Endothelial cell of umbilical vein (primary cell): Measurements from ENCODE around the gene BCAS3. TPM values are rescaled to one million over a fixed set of nuclear protein-coding genes. Genes with fewer than 3 reads are reported as not detected.

Experiments used
- BruUV-seq: library from RNA; stranded (reverse); fragments of 400-500 nt; replicated peaks from 2 replicates; lab custom pipeline; 2021; lab: Mats Ljungman, UMichigan
- CTCF ChIA-PET: fragments of 300-600, 350-600 bp; sonication (Branson Sonifier 250); formaldehyde crosslinking; loops from one replicate; lab custom pipeline; 2021; ENCODE audit warnings: antibody characterized with exemption, inconsistent platforms; lab: Charles Lee
- POLR2A ChIA-PET: fragments of 300-600, 350-600 bp; sonication (Branson Sonifier 250); formaldehyde crosslinking; loops from one replicate; lab custom pipeline; 2021; ENCODE audit warnings: antibody characterized with exemption, inconsistent platforms; lab: Charles Lee
- DNase-seq: peaks from one replicate; pipeline ENCODE4 v3.0.0-alpha.2; 2011; ENCODE audit warnings: low read depth, low spot score
- FAIRE-seq: peaks from 2 replicates; lab custom pipeline; 2011; peaks lifted over from hg19 to GRCh38; lab: Jason Lieb, UNC
- H2AFZ ChIP-seq: 2 replicates; pipeline ENCODE4 v1.6.0; 2012; ENCODE audit warnings: low read depth, low read length, control low read depth, inconsistent platforms
- H3K27ac ChIP-seq: 2 replicates; pipeline ENCODE4 v1.5.1; 2011; ENCODE audit warnings: low read depth, mild to moderate bottlenecking, control low read depth, low read length, moderate library complexity; ENCODE audit not compliant: insufficient read depth
- H3K27me3 ChIP-seq, 2 experiments: 2 replicates each; pipeline versions ENCODE4 v1.6.0 to v1.6.1; 2011; ENCODE audit warnings: low read length in 2 of 2, mixed read lengths in 1 of 2; ENCODE audit not compliant: control insufficient read depth in 2 of 2, insufficient read depth in 2 of 2
- H3K36me3 ChIP-seq, 2 experiments: 2 replicates in 1 of 2; 3 replicates in 1 of 2; pipeline ENCODE4 v1.5.1; 2011; ENCODE audit warnings: low read length in 2 of 2, mild to moderate bottlenecking in 1 of 2, moderate library complexity in 1 of 2; ENCODE audit not compliant: control insufficient read depth in 2 of 2, insufficient read depth in 2 of 2; ENCODE audit errors: extremely low read depth in 1 of 2
- H3K4me1 ChIP-seq: 3 replicates; pipeline ENCODE4 v1.5.1; 2011; ENCODE audit warnings: mild to moderate bottlenecking, low read length; ENCODE audit not compliant: control insufficient read depth, insufficient read depth; ENCODE audit errors: extremely low read depth
- H3K4me2 ChIP-seq: 2 replicates; pipeline ENCODE4 v1.6.1; 2011; ENCODE audit warnings: low read length, control low read depth, mixed read lengths; ENCODE audit not compliant: insufficient read depth
- H3K4me3 ChIP-seq, 3 experiments: fragments of 200-600 bp in 1 of 3; sonication (generic), shearing (Covaris generic) in 1 of 3; replicated peaks in 1 of 3; 2 replicates each; pipeline ENCODE4 v1.5.1; 2011 to 2016; ENCODE audit warnings: control low read depth in 3 of 3, low read length in 3 of 3, mild to moderate bottlenecking in 2 of 3, inconsistent platforms in 1 of 3, low read depth in 1 of 3, moderate library complexity in 1 of 3; ENCODE audit not compliant: insufficient read depth in 1 of 3
- H3K79me2 ChIP-seq: 2 replicates; pipeline ENCODE4 v1.6.0; 2012; ENCODE audit warnings: low read length, inconsistent platforms; ENCODE audit not compliant: control insufficient read depth, insufficient read depth
- H3K9ac ChIP-seq: replicated peaks from 2 replicates; pipeline ENCODE3; 2011; ENCODE audit warnings: low read length, control low read depth; ENCODE audit not compliant: insufficient read depth; ENCODE audit errors: extremely low read depth
- H3K9me1 ChIP-seq: replicated peaks from 3 replicates; pipeline ENCODE4 v1.6.0; 2011; ENCODE audit warnings: mild to moderate bottlenecking, low read length; ENCODE audit not compliant: control insufficient read depth, insufficient read depth; ENCODE audit errors: extremely low read depth
- H3K9me3 ChIP-seq: replicated peaks from 2 replicates; pipeline ENCODE4 v1.5.1; 2012; ENCODE audit warnings: low read length, inconsistent platforms; ENCODE audit not compliant: control insufficient read depth, insufficient read depth
- H4K20me1 ChIP-seq: replicated peaks from 2 replicates; pipeline ENCODE3; 2011; ENCODE audit warnings: mild to moderate bottlenecking, low read length; ENCODE audit not compliant: control insufficient read depth, insufficient read depth; ENCODE audit errors: extremely low read depth
- CTCF ChIP-seq, 2 donors: IDR thresholded peaks; 1 replicate in 1 of 2; 2 replicates in 1 of 2; pipeline ENCODE4 v1.5.1; 2011; ENCODE audit warnings: low read length in 2 of 2, mild to moderate bottlenecking in 2 of 2, moderate library complexity in 2 of 2, control low read depth in 1 of 2, inconsistent platforms in 1 of 2, low read depth in 1 of 2; ENCODE audit not compliant: insufficient read depth in 1 of 2; ENCODE audit errors: extremely low read depth in 1 of 2
- EZH2 ChIP-seq: IDR thresholded peaks from 2 replicates; pipeline ENCODE4 v1.6.1; 2012; ENCODE audit warnings: borderline replicate concordance, low read depth, mild to moderate bottlenecking, moderate library complexity, low read length, inconsistent platforms; ENCODE audit not compliant: severe bottlenecking
- FOS ChIP-seq: IDR thresholded peaks from 2 replicates; pipeline ENCODE4 v1.6.1; 2011; ENCODE audit warnings: mild to moderate bottlenecking, low read length, moderate library complexity, borderline replicate concordance; ENCODE audit not compliant: insufficient read depth
- GATA2 ChIP-seq: IDR thresholded peaks from 2 replicates; pipeline ENCODE4 v1.7.0; 2011; ENCODE audit warnings: low read depth, mild to moderate bottlenecking, moderate library complexity, mixed read lengths, low read length; ENCODE audit not compliant: insufficient read length, insufficient read depth
- JUN ChIP-seq: IDR thresholded peaks from 2 replicates; pipeline ENCODE4 v1.6.1; 2011; ENCODE audit warnings: borderline replicate concordance, low read depth; ENCODE audit not compliant: insufficient read length, insufficient read depth
- MAX ChIP-seq: IDR thresholded peaks from 2 replicates; pipeline ENCODE4 v1.6.1; 2011; ENCODE audit not compliant: insufficient read depth, insufficient read length
- MYC ChIP-seq: IDR thresholded peaks from one replicate; pipeline ENCODE4 v1.6.1; 2011; ENCODE audit warnings: mild to moderate bottlenecking, low read depth, low read length
- POLR2A ChIP-seq: IDR thresholded peaks from 2 replicates; pipeline ENCODE4 v1.6.1; 2012; ENCODE audit warnings: low read depth, mild to moderate bottlenecking, control low read depth, low read length
- POLR2AphosphoS5 ChIP-seq: IDR thresholded peaks from 2 replicates; pipeline ENCODE4 v1.6.1; 2012; ENCODE audit warnings: low read depth, mild to moderate bottlenecking, control low read depth, low read length, moderate library complexity; ENCODE audit not compliant: insufficient read depth
- dilution Hi-C: fragments of 300-500 bp; cut with MboI; formaldehyde crosslinking; loops from one replicate; pipeline ENCODE4 v1.15.0; 2019; ENCODE audit warnings: low sequenced_read_pairs; ENCODE audit not compliant: extremely low pct_ligation_motif_present
- intact Hi-C: fragments of 100-400 bp; cut with micrococcal nuclease; formaldehyde crosslinking; loops from one replicate; pipeline ENCODE4 v1.10.0; 2022
- polyA plus RNA-seq, 4 experiments: library from polyadenylated mRNA; depleted of rRNA in 3 of 4; stranded (reverse) in 3 of 4; unstranded in 1 of 4; fragments of >200 nt; gene quantifications; 2 replicates each; pipeline versions ENCODE4 v1.2.1 to v1.2.3, GENCODE V29; 2011 to 2012; ENCODE audit warnings: missing spikeins in 1 of 4
- total RNA-seq: library from RNA; stranded (reverse); gene quantifications from 2 replicates; pipeline ENCODE4 v1.2.3, GENCODE V29; 2021

BCAS3 gene
- total and polyA plus RNA-seq, 2 donors (not counting 3 experiments of a cell fraction or from before 2014, with no cell fraction given) = 8.2 to 16.0 TPM

GRCh38 chr17:60716766-60717165 lies 39.1 kb downstream of the BCAS3 start:
- CTCF ChIA-PET = no interaction called here
- POLR2A ChIA-PET = no interaction called here
- Histone ChIP-seq H3K4me3 (no peak overlapping the region), H3K9me3 (no peaks in the 10 kb centered on the region), H4K20me1 (no peaks in the 10 kb centered on the region), H3K4me2 (no peak overlapping the region), H3K9me1 (no peaks in the 10 kb centered on the region), H3K9ac (no peak overlapping the region), H3K27me3 (no peaks in the 10 kb centered on the region), H2AFZ (no peak overlapping the region), H3K79me2 (no peaks in the 10 kb centered on the region), H3K4me1 (no peaks in the 10 kb centered on the region), H3K36me3 (no peaks in the 10 kb centered on the region), H3K27ac (no peak overlapping the region)
- intact Hi-C loops = no loop called here
- no TSS peak for BruUV-seq
- TF ChIP-seq GATA2 = no peak
- TF ChIP-seq MAX = no peak
- TF ChIP-seq JUN = no peak
- no peak for TF ChIP-seq FOS
- no peak for TF ChIP-seq POLR2AphosphoS5
- no peak for FAIRE-seq
- dilution Hi-C loops = no loop called here
- DNase-seq = no peak

- Histone ChIP-seq H3K79me2 (no peaks in the 10 kb centered on the region), H3K4me3 (no peak overlapping the region), H3K36me3 (no peaks in the 10 kb centered on the region), H3K4me2 (no peak overlapping the region), H4K20me1 (no peaks in the 10 kb centered on the region), H3K9me3 (no peaks in the 10 kb centered on the region), H3K9me1 (no peaks in the 10 kb centered on the region), H3K27ac (no peak overlapping the region), H3K4me1 (no peaks in the 10 kb centered on the region), H3K27me3 (no peaks in the 10 kb centered on the region), H2AFZ (no peak overlapping the region), H3K9ac (no peak overlapping the region)
- dilution Hi-C loops (no loop called here), intact Hi-C loops (no loop called here)
- FAIRE-seq = no peak
- no TSS peak for BruUV-seq
- ChIA-PET POLR2A (no interaction called here), CTCF (no interaction called here)
- no peak for TF ChIP-seq POLR2AphosphoS5
- no peak for TF ChIP-seq MAX
- TF ChIP-seq GATA2 = no peak
- TF ChIP-seq FOS = no peak
- TF ChIP-seq POLR2A = no peak
- no peak for TF ChIP-seq MYC
- no peak for TF ChIP-seq JUN
- TF ChIP-seq CTCF (IDR thresholded peaks at IDR 0.05; ENCODE audit: extremely low read depth in 1 of 2, insufficient read depth in 1 of 2, low read depth in 1 of 2, low read length in 2 of 2) = no peak
- no peak for TF ChIP-seq EZH2
- no peak for DNase-seq
These were observed 40.2 kb downstream of the BCAS3 start for GRCh38 chr17:60717814-60718213.
